Lung (tissue), 12 donors: ENCODE measurements around the gene CREG1. TPM values are rescaled to one million over a fixed set of nuclear protein-coding genes. Genes with fewer than 3 reads are reported as not detected.

Experiments used
- ATAC-seq: fragments of 200-7000 bp; cut with Tn5 transposase; one replicate; pipeline ENCODE4 v1.9.1; 2020; ENCODE audit warnings: moderate number of reproducible peaks; ENCODE audit not compliant: insufficient read depth, low FRiP score
- DNase-seq, 3 donors: peaks; one replicate each; pipeline ENCODE4 v3.0.0-alpha.2; 2013 to 2017
- H3K27ac ChIP-seq, 2 donors: one replicate each; pipeline ENCODE4 v1.5.1; 2013; ENCODE audit warnings: mild to moderate bottlenecking in 2 of 2, moderate library complexity in 2 of 2, control low read depth in 1 of 2, inconsistent platforms in 1 of 2, low read depth in 1 of 2, low read length in 1 of 2
- H3K27me3 ChIP-seq, 3 donors: one replicate each; pipeline ENCODE4 v1.5.1; 2013; ENCODE audit warnings: low read length in 2 of 3; ENCODE audit not compliant: control insufficient read depth in 3 of 3, insufficient read depth in 3 of 3
- H3K36me3 ChIP-seq, 4 donors: one replicate each; pipeline ENCODE4 v1.5.1; 2013; ENCODE audit warnings: low read length in 4 of 4, mild to moderate bottlenecking in 1 of 4, moderate library complexity in 1 of 4; ENCODE audit not compliant: control insufficient read depth in 4 of 4, insufficient read depth in 4 of 4
- H3K4me1 ChIP-seq, 5 donors: one replicate each; pipeline ENCODE4 v1.5.1; 2013; ENCODE audit warnings: low read length in 5 of 5, mild to moderate bottlenecking in 2 of 5, moderate library complexity in 1 of 5; ENCODE audit not compliant: control insufficient read depth in 5 of 5, insufficient read depth in 5 of 5
- H3K4me3 ChIP-seq: one replicate; pipeline ENCODE4 v1.5.1; 2013; ENCODE audit warnings: mild to moderate bottlenecking, control low read depth, moderate library complexity
- H3K9ac ChIP-seq, 2 donors: one replicate each; pipeline ENCODE4 v1.5.1; 2013; ENCODE audit warnings: low read length in 2 of 2, control low read depth in 1 of 2; ENCODE audit not compliant: insufficient read depth in 1 of 2
- H3K9me3 ChIP-seq, 4 donors: one replicate each; pipeline ENCODE4 v1.5.1; 2013; ENCODE audit warnings: low read length in 3 of 4, mild to moderate bottlenecking in 1 of 4, moderate library complexity in 1 of 4; ENCODE audit not compliant: control insufficient read depth in 4 of 4, insufficient read depth in 3 of 4
- CTCF ChIP-seq: IDR thresholded peaks from 2 replicates; pipeline ENCODE4 v1.5.1; 2012; ENCODE audit warnings: mild to moderate bottlenecking; ENCODE audit errors: control extremely low read depth, extremely low read depth
- WGBS, 2 donors: extraction: QIAGEN DNeasy Blood & Tissue Kit; methylation state at CpG; one replicate each; pipeline ENCODE4 v1.1.7; 2013; 5-methylcytosine and 5-hydroxymethylcytosine counted together
- polyA plus RNA-seq, 2 donors: library from polyadenylated mRNA; stranded (reverse); fragments of 200-250 nt; gene quantifications; one replicate each; pipeline ENCODE4 v1.2.1, GENCODE V29; 2013
- total RNA-seq, 2 donors: library from RNA; depleted of rRNA in 1 of 2; stranded (reverse); fragments of >200 nt in 1 of 2; gene quantifications; one replicate each; pipeline ENCODE4 v1.2.1, GENCODE V29; 2014 to 2021
- donor health status: control.
- donor health status: control.
- donor health status: Bipolar disorder and iron deficiency.
- donor health status: healthy.
- donor health status: DM: yes; HTN: yes; CAD: no.

Gene CREG1
- total and polyA plus RNA-seq, 4 donors: 93.8 to 159 (median 116) TPM

DNA sequence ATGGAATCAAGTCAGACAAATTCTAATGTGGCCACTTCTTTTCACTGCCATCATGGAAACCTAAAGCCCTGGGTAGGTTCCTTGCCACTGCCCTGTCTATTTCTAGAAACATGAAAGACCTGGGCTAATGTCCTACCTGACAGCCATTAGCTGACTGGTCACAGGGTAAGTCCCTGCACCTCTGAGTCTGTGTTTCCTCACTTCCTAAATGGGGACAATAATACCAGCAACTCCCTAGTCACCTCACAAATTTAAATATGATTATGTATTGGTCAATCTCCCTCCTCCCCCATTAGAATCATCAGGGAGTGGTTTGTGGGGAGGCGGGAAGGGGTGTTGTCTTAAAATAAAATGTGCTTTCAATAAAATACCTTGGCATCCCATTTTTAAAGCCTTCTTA, 2.2 kb downstream of the CREG1 start:
- WGBS, 2 donors: 41 to 73% methylated on average over 1 of the region's 1 CpG
- TF ChIP-seq CTCF: no peak
- Histone ChIP-seq H3K36me3 (peaks cover 0 to 5% (median under 1%) of the 10 kb centered on the region in 4 donors), H3K27me3 (no peaks in the 10 kb centered on the region), H3K4me3 (no peak overlapping the region), H3K4me1 (peaks cover 0 to 20% (median 7%) of the 10 kb centered on the region in 5 donors), H3K27ac (no peak overlapping the region), H3K9me3 (no peaks in the 10 kb centered on the region), H3K9ac (no peak overlapping the region)
- DNase-seq (no peak), ATAC-seq (no peak)

DNA sequence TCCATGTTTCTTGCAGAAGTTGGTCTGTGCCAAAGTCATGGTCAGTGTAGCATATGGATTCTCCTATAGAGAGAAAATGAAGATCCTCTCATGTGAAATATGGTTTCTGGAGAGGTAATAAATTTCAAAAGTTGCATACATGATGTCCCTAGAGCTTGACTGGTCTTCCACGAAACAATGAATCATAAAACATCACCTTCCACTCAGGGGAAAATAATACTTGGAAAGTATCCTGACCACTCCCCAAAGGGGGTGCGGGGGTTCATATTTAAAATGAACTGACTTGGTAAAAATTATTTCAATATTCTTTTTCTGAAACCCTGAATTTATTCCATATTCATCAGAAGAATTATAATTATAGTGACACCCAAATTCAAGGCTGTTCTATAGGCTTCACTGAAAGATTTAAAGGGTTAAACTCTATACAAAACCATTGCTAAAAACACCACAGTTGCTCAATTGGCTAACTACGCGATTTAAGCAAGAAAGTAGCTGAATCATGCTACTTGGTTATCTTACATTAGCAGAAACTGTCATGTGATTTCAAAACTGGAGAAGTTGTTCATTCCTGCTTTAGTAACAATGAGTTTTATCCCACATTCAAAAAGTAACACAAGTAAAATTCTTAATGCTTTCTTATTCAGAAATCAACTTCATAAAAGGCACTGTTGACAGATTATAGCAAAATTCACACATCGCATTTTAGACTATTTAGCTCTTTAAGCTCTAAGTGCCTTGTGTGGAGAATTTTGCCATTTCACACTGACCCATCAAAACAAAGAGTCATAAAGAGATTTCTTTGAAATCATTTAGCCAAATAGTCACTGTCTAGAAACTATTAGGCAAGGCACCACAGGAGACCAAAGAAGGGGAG, 5.3 kb downstream of the CREG1 start:
- Histone ChIP-seq H3K4me1 (peaks cover 0 to 12% (median 4%) of the 10 kb centered on the region in 5 donors), H3K27ac (peak overlapping the region in 1 of 2 donors; percentile 51), H3K4me3 (no peak overlapping the region), H3K36me3 (peaks cover 0 to 21% (median 9%) of the 10 kb centered on the region in 4 donors), H3K27me3 (no peaks in the 10 kb centered on the region), H3K9me3 (no peaks in the 10 kb centered on the region), H3K9ac (no peak overlapping the region)
- ATAC-seq (no peak), DNase-seq (peak in 2 of 3 donors; percentile 43 to 73)
- no peak for TF ChIP-seq CTCF
- WGBS, 2 donors: 37 to 58% methylated on average over 5 of the region's 5 CpGs

- no peaks in the 10 kb centered on the region for H3K27me3 ChIP-seq
- DNase-seq (no peak), ATAC-seq (no peak)
- H3K36me3 ChIP-seq: peaks cover 1 to 21% (median 9%) of the 10 kb centered on the region in 4 donors
- no peaks in the 10 kb centered on the region for H3K9me3 ChIP-seq
- peaks cover 0 to 12% (median under 1%) of the 10 kb centered on the region in 5 donors for H3K4me1 ChIP-seq
- no peak overlapping the region for H3K9ac ChIP-seq
- no peak overlapping the region for H3K4me3 ChIP-seq
- H3K27ac ChIP-seq: no peak overlapping the region
- WGBS, 2 donors: 76 to 88% methylated on average over 1 of the region's 1 CpG
- TF ChIP-seq CTCF: no peak
Observed at GRCh38 chr1:167546935-167547334, 6.6 kb downstream of the CREG1 start.
